Gastrocnemius medialis (tissue), 4 donors: Measurements from ENCODE around the gene SELENOF.

Experiments
- CTCF ChIP-seq, 5 experiments: fragments of 450-650 bp in 3 of 5; fragments of 200-600 bp in 2 of 5; sonication (generic) in 2 of 5; IDR thresholded peaks in 4 of 5; conservative IDR thresholded peaks in 1 of 5; 1 replicate in 4 of 5; 2 replicates in 1 of 5; pipeline ENCODE4 v1.5.1; 2016 to 2019; ENCODE audit warnings: antibody characterized with exemption in 5 of 5, mild to moderate bottlenecking in 3 of 5, moderate library complexity in 3 of 5
- POLR2A ChIP-seq, 2 donors: fragments of 450-650 bp; IDR thresholded peaks; one replicate each; pipeline ENCODE4 v1.6.1; 2017; ENCODE audit warnings: antibody characterized with exemption in 2 of 2, mild to moderate bottlenecking in 2 of 2, moderate library complexity in 2 of 2

DNA sequence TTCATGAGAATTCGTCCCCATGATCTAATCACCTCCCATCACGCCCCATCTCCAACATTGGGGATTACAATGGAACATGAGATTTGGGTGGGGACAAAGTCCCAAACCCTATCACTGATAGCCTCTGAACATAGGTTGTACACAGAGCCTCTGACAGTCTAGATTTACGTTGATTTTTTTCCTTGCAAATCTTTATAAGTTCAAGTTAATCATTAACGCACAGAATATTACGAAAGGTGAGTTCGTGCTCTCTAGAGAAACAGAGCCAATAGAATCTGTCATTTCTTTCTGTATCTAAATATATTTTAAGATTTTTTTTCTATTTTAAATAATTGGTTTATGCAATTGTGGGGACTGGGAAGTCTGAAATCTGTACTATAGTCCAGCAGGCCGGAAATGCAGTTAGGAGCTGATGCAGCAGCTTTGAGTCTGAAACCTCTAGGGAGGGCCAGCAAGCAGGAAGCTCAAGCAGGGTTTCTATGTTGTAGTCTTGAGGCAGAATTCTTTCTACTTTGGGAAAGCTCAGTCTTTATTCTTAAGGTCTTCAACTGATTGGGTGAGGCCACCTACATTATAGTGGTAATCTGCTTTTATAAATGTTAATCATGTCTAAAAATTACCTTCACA is 61.0 kb downstream of the SELENOF start:
- TF ChIP-seq CTCF (IDR thresholded peaks at IDR 0.05 in 4 of 5, conservative IDR thresholded peaks at IDR 0.05 in 1 of 5) (no peak), POLR2A (IDR thresholded peaks at IDR 0.05) (no peak)
